BJ (cell line): ENCODE measurements around the gene OR51B5. TPM values are rescaled to one million over a fixed set of nuclear protein-coding genes. Genes with fewer than 3 reads are reported as not detected.
"Not testable (repeated sequence)": the region's sequence is repeated elsewhere in the genome, so short reads cannot be mapped to it uniquely, and the experiment has no call there.

Experiments used
- CTCF ChIA-PET: fragments of 350-600 bp; formaldehyde crosslinking; extraction: SDS; loops from one replicate; lab custom pipeline; 2021; ENCODE audit warnings: antibody characterized with exemption, inconsistent platforms; lab: Yijun Ruan, JAX
- POLR2A ChIA-PET: fragments of 300-600 bp; sonication (Branson Sonifier 250); formaldehyde crosslinking; extraction: SDS; loops from one replicate; lab custom pipeline; 2021; ENCODE audit warnings: antibody characterized with exemption; lab: Charles Lee
- DNase-seq: peaks from one replicate; pipeline ENCODE4 v3.0.0-alpha.2; 2011; ENCODE audit warnings: low read depth
- H3K27me3 ChIP-seq: 2 replicates; pipeline ENCODE4 v1.6.0; 2011; ENCODE audit warnings: low read length; ENCODE audit not compliant: control insufficient read depth, insufficient read depth
- H3K36me3 ChIP-seq: 2 replicates; pipeline ENCODE4 v1.5.1; 2011; ENCODE audit warnings: low read length; ENCODE audit not compliant: control insufficient read depth, insufficient read depth
- H3K4me3 ChIP-seq: 2 replicates; pipeline ENCODE4 v1.5.1; 2011; ENCODE audit warnings: low read depth, mild to moderate bottlenecking, control low read depth, low read length
- CTCF ChIP-seq: IDR thresholded peaks from 2 replicates; pipeline ENCODE4 v1.5.1; 2011; ENCODE audit warnings: low read depth, mild to moderate bottlenecking, control low read depth, inconsistent platforms, low read length, moderate library complexity; ENCODE audit not compliant: insufficient read depth
- polyA plus RNA-seq: library from polyadenylated mRNA; depleted of rRNA; stranded (reverse); fragments of >200 nt; gene quantifications from 2 replicates; pipeline ENCODE4 v1.2.3, GENCODE V29; 2011; rRNA removed
- small RNA-seq: library from RNA; depleted of rRNA; stranded (forward); fragments of <200 nt; gene quantifications from one replicate; pipeline ENCODE3, GENCODE V24; 2012; ENCODE audit warnings: low replicate concordance, low read depth; ENCODE audit not compliant: insufficient read length

Gene OR51B5
- polyA plus RNA-seq, 1 experiment = not detected

- H3K36me3 ChIP-seq = no peaks in the 10 kb centered on the region
- no peak overlapping the region for H3K4me3 ChIP-seq
- ChIA-PET CTCF (interaction anchor here (1.6 kb wide), 1 partner anchor 9 kb away, joined by 8 read pairs; no protein-coding TSS in a partner anchor), POLR2A (no interaction called here)
- no peak for DNase-seq
- H3K27me3 ChIP-seq = no peaks in the 10 kb centered on the region
- no peak for TF ChIP-seq CTCF
Measured at GRCh38 chr11:5300251-5300650, 43.1 kb downstream of the OR51B5 start.

- no peaks in the 10 kb centered on the region for H3K27me3 ChIP-seq
- H3K36me3 ChIP-seq = no peaks in the 10 kb centered on the region
- POLR2A ChIA-PET = no interaction called here
- TF ChIP-seq CTCF = no peak
- CTCF ChIA-PET = interaction anchor here (1.2 to 1.7 kb wide), 2 partner anchors 19 to 33 kb away, joined by 3 to 4 read pairs; no protein-coding TSS in a partner anchor
- H3K4me3 ChIP-seq = no peak overlapping the region
- no peak for DNase-seq
Measured at GRCh38 chr11:5298451-5298850, 44.9 kb downstream of the OR51B5 start.

DNA sequence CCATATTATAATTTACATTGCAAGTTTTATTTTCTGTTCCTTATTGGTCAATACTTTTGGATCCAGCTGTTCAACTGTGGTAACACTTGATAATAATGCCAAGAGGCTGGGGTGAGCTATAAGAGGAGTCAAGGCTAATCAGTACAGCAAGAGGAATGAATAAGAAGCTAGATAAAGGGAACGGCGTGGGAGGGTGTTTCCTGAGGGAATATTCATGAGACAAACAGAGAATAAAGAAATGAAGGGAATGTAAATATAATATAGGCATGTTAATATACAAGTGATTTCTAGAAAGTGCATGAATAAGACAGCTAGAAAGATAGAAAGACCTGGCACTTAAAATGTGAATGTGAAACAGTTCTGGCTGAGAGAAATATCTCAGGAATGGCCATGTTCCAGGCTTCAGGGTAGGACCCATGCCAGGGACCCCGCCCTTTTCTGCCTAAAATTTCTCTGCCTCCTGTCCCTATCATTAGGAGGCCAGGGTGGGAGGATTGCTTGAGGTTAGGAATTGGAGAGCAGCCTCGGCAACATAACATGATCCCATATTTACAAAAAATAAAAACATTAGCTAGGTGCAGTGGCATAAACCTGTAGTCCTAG, 45.5 kb downstream of the OR51B5 start:
- DNase-seq = no peak
- Histone ChIP-seq H3K4me3 (no peak overlapping the region), H3K36me3 (no peaks in the 10 kb centered on the region), H3K27me3 (no peaks in the 10 kb centered on the region)
- ChIA-PET POLR2A (no interaction called here), CTCF (interaction anchor here (0.8 to 1.7 kb wide), 3 partner anchors 17 to 34 kb away, joined by 3 to 4 read pairs (median 3); no protein-coding TSS in a partner anchor)
- no peak for TF ChIP-seq CTCF

- H3K27me3 ChIP-seq, DNase-seq, H3K36me3 ChIP-seq, POLR2A ChIA-PET, H3K4me3 ChIP-seq, CTCF ChIA-PET: not testable (repeated sequence)
Measured at GRCh38 chr11:5294342-5294995, 48.9 kb downstream of the OR51B5 start.

DNA sequence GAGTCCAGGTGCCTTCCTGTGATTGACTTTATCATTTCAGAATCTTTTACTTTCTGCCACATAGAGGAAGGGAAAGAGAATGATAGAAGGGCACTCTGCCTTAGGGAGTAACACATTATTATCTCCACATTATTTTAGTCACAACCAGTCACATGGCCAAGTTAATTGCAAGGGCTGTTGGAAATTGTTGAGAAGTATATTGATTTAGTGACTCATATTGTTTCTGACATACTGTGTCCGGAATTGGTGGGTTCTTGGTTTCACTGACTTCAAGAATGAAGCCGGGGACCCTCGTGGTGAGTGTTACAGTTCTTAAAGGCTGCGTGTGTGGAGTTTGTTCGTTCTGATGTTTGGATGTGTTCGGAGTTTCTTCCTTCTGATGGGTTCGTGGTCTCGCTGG, 50.3 kb downstream of the OR51B5 start:
- CTCF ChIA-PET = no interaction called here
- Histone ChIP-seq H3K4me3 (no peak overlapping the region), H3K27me3 (no peaks in the 10 kb centered on the region), H3K36me3 (no peaks in the 10 kb centered on the region)
- TF ChIP-seq CTCF = no peak
- no peak for DNase-seq
- POLR2A ChIA-PET = no interaction called here

Small RNA genes lying within 50 kb of the gene (small RNA-seq; reads per million reads assigned to genes)
- not detected for gene AC104389.3

Other genes starting within 250 kb of the OR51B5 start
- not detected in 2 replicates for gene OR52A5, start 205.2 kb downstream of the OR51B5 start, polyA plus RNA-seq
- not detected in 2 replicates for gene OR52A1, start 188.8 kb downstream of the OR51B5 start, polyA plus RNA-seq
- not detected in 2 replicates for gene OR51V1, start 142.8 kb downstream of the OR51B5 start, polyA plus RNA-seq
- gene HBB, start 116.5 kb downstream of the OR51B5 start, polyA plus RNA-seq = not detected in 2 replicates
- gene HBD, start 109.0 kb downstream of the OR51B5 start, polyA plus RNA-seq = 0.56 and 1.0 TPM in 2 replicates
- gene HBG1, start 93.7 kb downstream of the OR51B5 start, polyA plus RNA-seq = not detected in 2 replicates
- not detected in 2 replicates for gene HBG2, start 88.7 kb downstream of the OR51B5 start, polyA plus RNA-seq
- gene HBE1, start 73.6 kb downstream of the OR51B5 start, polyA plus RNA-seq = not detected in 2 replicates
- not detected in 2 replicates for gene OR51B4, start 41.6 kb downstream of the OR51B5 start, polyA plus RNA-seq
- gene OR51B2, start 19.2 kb downstream of the OR51B5 start, polyA plus RNA-seq = not detected in 2 replicates
- gene OR51B6, start 8.0 kb upstream of the OR51B5 start, polyA plus RNA-seq = not detected in 2 replicates
- gene OR51M1, start 40.3 kb upstream of the OR51B5 start, polyA plus RNA-seq = not detected in 2 replicates
- gene OR51Q1, start 78.6 kb upstream of the OR51B5 start, polyA plus RNA-seq = not detected in 2 replicates
- not detected in 2 replicates for gene OR51I1, start 98.0 kb upstream of the OR51B5 start, polyA plus RNA-seq
- gene OR51I2, start 105.8 kb upstream of the OR51B5 start, polyA plus RNA-seq = not detected in 2 replicates
- gene OR52D1, start 145.2 kb upstream of the OR51B5 start, polyA plus RNA-seq = not detected in 2 replicates
- gene UBQLN3, start 166.4 kb upstream of the OR51B5 start, polyA plus RNA-seq = 0.05 TPM in 1 of 2 replicates, not detected in the other
- 0.25 and 0.31 TPM in 2 replicates for gene UBQLNL, start 173.2 kb upstream of the OR51B5 start, polyA plus RNA-seq
- gene OR52H1, start 205.0 kb upstream of the OR51B5 start, polyA plus RNA-seq = not detected in 2 replicates
- gene OR52B6, start 237.4 kb upstream of the OR51B5 start, polyA plus RNA-seq = not detected in 2 replicates